ENCODE results near the gene TXNIP. TPM values are rescaled to one million over a fixed set of nuclear protein-coding genes. Genes with fewer than 3 reads are reported as not detected.

Gene TXNIP
- total and polyA plus RNA-seq, 7 donors = 887 to 2,747 (median 1,577) TPM

DNA sequence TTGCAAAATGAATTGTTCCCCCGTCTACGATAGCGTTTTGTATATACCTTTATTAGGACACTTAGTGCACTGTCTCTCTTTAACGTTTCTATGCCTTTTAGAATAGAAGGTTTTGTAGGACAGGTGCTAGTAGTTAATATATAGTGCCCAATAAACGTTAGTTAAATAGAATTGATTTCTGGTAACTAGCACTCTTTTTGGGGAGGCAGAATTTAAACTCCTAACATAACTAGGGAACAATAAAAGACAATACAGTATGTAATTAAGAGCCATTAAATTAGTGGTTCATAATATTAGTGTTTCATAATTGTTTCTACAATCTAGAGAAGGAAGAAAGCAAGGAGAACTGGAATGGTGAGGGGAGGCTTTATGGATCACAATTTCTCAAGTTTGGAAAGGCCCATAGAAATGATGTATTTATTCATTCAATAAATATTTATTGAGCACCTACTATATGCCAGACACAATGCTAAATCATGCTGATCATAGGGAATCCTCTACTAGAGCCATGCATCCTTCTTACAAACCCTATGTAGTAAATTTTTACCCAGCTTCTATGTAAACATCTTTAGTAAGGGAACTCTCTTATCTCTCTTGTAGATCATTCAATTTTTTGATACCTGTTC lies 31.1 kb downstream of the TXNIP start:
- H3K36me3 ChIP-seq (ENCODE audit: insufficient read depth in 1 of 2, low read depth in 1 of 2) = peaks cover 0 to 6% of the 10 kb centered on the region in 2 donors
- no peaks in the 10 kb centered on the region for H3K27me3 ChIP-seq (ENCODE audit: insufficient read depth in 3 of 3, low read length in 2 of 3)
- intact Hi-C loops (cut with DNase I) = loop anchor here in 1 of 2 donors (5.0 kb wide), 1 partner anchor 78 kb away; the partner anchor contains the start of gene ANKRD35
- ATAC-seq (no peak), DNase-seq (no peak)
- H3K27ac ChIP-seq = peak overlapping the region; percentile 86
- H3K4me3 ChIP-seq = peak overlapping the region; percentile 85
- H3K4me1 ChIP-seq = peaks cover 34% of the 10 kb centered on the region
- WGBS, 3 donors = 0 to 3% (median 1%) methylated on average over 5 of the region's 5 CpGs
- TF ChIP-seq, protein P1, sequence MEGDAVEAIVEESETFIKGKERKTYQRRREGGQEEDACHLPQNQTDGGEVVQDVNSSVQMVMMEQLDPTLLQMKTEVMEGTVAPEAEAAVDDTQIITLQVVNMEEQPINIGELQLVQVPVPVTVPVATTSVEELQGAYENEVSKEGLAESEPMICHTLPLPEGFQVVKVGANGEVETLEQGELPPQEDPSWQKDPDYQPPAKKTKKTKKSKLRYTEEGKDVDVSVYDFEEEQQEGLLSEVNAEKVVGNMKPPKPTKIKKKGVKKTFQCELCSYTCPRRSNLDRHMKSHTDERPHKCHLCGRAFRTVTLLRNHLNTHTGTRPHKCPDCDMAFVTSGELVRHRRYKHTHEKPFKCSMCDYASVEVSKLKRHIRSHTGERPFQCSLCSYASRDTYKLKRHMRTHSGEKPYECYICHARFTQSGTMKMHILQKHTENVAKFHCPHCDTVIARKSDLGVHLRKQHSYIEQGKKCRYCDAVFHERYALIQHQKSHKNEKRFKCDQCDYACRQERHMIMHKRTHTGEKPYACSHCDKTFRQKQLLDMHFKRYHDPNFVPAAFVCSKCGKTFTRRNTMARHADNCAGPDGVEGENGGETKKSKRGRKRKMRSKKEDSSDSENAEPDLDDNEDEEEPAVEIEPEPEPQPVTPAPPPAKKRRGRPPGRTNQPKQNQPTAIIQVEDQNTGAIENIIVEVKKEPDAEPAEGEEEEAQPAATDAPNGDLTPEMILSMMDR (IDR thresholded peaks at IDR 0.05) = no peak
- peaks cover 6% of the 10 kb centered on the region for H3K9me3 ChIP-seq

DNA sequence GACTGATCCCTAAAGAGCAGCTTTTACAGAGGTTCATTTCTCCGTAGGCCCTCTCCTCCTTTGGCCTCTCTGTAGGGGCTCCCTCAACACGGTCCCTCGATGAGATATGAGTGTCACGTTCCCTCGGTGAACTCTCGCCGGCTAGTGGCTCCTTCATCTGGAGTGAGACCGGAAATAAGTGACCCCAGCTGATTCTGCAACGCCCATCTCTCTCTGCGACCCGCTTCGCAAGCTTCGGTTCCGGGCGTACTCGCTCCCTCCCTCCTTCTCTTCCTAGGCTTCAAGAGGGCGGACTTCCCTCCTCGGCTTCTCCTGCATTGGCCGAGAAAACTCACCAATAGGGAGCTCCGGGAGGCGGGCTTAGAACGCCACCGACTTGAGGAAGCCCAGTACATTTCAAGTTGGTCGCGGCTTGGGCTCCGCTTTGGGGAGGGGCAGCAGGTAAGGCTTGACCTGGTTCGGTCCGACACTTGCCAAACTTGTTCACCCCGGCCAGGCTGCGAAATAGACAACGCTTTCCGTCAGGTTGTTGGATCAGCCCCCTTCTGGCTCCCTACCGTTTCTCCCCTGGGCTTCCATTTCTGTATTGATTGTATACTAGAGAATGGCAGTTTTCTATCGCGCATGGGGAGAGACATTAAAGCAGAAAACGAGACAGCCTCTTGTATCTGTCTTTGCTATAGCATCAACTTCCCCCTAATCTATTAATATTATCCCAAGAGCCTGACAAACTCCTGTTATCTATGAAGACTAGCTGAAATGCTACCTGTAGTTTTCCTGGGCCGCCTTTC lies 31.9 kb downstream of the TXNIP start, which contains the start of the genes ANKRD34A and POLR3GL:
TSS of gene ANKRD34A (minus strand) at position 248 of the 791 bp plus-strand sequence. CDS start 2,816 bp downstream, outside the sequence.
TSS of gene POLR3GL (plus strand) at position 363 of the 791 bp plus-strand sequence. CDS start 10,176 bp downstream, outside the sequence.
- H3K27me3 ChIP-seq (ENCODE audit: insufficient read depth in 3 of 3, low read length in 2 of 3) = no peaks in the 10 kb centered on the region
- DNase-seq (peak; percentile 95 to 97), ATAC-seq (peak; percentile 77 to 82 (median 78))
- peak within 1 kb of the TSS; percentile 85 for H3K4me3 ChIP-seq
- H3K36me3 ChIP-seq (ENCODE audit: insufficient read depth in 1 of 2, low read depth in 1 of 2) = peaks cover 0 to 6% of the 10 kb centered on the region in 2 donors
- H3K4me1 ChIP-seq = peaks cover 40% of the 10 kb centered on the region
- peak within 1 kb of the TSS; percentile 86 for H3K27ac ChIP-seq
- intact Hi-C loops (cut with DNase I) = loop anchor here (5.0 kb wide), 2 partner anchors 77 to 107 kb away; partner anchors contain the start of genes ANKRD35 (in 1 of the 2) and PIAS3 (in 1 of the 2)
- WGBS, 3 donors = 1% methylated on average over 37 of the region's 37 CpGs
- TF ChIP-seq, protein P1 (IDR thresholded peaks at IDR 0.05) = no peak
- peaks cover 6% of the 10 kb centered on the region for H3K9me3 ChIP-seq

DNA sequence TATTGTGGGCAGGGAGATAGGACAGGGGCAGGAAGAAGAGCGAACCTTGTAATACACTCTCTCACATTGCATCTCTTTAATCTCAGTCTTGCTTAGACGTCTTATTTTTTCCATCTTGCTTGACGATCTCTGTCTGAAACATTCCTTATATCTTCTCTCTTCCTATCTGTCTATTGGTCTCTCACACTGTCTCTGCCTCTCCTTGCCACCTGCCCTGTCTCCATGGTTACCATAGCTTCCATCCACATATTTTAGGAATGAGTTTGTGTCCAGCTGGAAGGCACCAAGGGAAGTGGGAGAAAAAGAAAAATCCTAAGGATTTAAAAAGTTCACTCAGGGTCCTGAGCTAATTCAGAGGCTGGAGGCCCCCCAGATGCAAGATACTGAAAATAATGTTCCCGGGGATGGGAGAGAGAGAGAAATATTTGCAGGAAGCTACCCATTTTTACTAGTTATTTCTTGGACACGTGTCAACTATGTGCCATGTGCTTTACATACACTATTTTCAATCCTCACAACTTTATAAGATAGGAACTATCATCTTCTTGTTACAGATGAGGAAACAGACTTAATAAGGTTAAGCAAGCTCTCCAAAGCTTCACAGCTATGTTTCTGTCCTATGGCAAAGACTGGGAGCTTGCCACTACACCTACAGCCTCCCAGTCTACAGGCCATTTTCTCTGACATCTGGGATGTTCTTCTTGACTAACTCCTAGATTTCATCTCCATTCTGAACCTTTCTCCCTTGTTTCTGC lies 32.9 kb downstream of the TXNIP start:
- peaks cover 0 to 5% of the 10 kb centered on the region in 2 donors for H3K36me3 ChIP-seq (ENCODE audit: insufficient read depth in 1 of 2, low read depth in 1 of 2)
- H3K27me3 ChIP-seq (ENCODE audit: insufficient read depth in 3 of 3, low read length in 2 of 3) = no peaks in the 10 kb centered on the region
- peaks cover 6% of the 10 kb centered on the region for H3K9me3 ChIP-seq
- no peak for DNase-seq
- H3K4me3 ChIP-seq = peak overlapping the region; percentile 85
- H3K4me1 ChIP-seq = peaks cover 49% of the 10 kb centered on the region
- 29 to 37% (median 29%) methylated on average over 5 of the region's 5 CpGs for WGBS, 3 donors
- peak overlapping the region; percentile 86 for H3K27ac ChIP-seq
- intact Hi-C loops (cut with DNase I) = loop anchor here in 1 of 2 donors (5.0 kb wide), 1 partner anchor 106 kb away; the partner anchor contains the start of gene PIAS3
- TF ChIP-seq, protein P1 (IDR thresholded peaks at IDR 0.05) = no peak
- ATAC-seq = no peak

Data from psoas muscle (tissue), 8 donors.